Measurements from ENCODE around the gene RAB11FIP4. TPM values are rescaled to one million over a fixed set of nuclear protein-coding genes. Genes with fewer than 3 reads are reported as not detected.

Gene RAB11FIP4
- total and polyA plus RNA-seq, 2 of the 13 experiments (the other 11 are each of a cell fraction or from before 2014, with no cell fraction given), result 28.0 to 89.3 TPM

DNA sequence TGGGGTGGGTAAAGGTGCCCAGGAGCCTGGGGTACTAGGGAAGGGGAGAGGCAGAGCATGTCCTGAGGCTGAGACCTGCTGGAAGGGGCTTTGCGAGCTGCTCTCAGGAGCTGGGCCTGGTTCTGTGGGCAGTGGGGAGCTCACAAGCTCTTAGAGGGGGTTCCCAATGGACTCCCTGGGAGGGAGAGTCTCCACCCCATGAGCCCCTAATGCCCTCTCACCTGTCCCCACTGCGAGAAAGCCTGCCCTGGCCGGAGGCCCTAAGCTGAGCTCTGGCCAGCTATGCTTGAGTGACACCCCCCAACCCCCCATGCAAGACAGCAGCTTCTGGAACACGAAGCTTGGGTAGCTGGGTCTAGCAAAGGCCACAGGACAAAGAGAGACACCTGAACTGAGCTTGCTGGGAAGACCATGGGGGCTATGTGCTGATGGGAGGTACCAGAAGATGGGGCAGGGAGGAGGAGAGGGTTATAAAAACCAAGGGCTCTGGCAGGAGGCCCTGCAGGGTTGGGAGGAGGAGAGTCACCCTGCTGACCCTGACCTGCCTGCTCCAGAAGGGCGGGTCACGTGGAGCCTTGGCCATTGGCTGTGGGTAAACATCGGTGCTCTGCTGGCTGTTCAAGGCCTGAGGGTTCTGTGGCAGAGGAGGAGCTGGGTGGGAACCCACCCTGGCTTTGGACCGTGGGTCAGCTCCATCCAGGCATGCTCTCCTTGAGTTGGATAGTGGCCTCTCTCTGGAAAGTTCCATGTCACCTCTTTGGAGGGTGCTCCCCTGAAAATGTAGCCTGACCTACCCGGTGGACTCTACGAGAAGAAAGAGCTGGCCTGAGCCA is 106.7 kb downstream of the RAB11FIP4 start (continued):
- TF ChIP-seq MED1 (CRISPR knock-in tag; IDR thresholded peaks at IDR 0.05) (peak; percentile 87), THAP9 (CRISPR knock-in tag; IDR thresholded peaks at IDR 0.05; ENCODE audit: borderline replicate concordance) (peak; percentile 24; the same call in 1 of the 2 replicates), GABPA (IDR thresholded peaks at IDR 0.05; ENCODE audit: low read depth, low read length) (no peak), GABPA (CRISPR knock-in tag; IDR thresholded peaks at IDR 0.05; ENCODE audit: low read depth) (no peak), NR1H2 (CRISPR knock-in tag; IDR thresholded peaks at IDR 0.05; ENCODE audit: borderline replicate concordance, low read depth) (no peak), ZMAT3 (CRISPR knock-in tag; conservative IDR thresholded peaks at IDR 0.05) (0 out of 2 replicates have a peak, but pooled peaks have one; percentile 44), HINFP (CRISPR knock-in tag; IDR thresholded peaks at IDR 0.05; ENCODE audit: low read depth) (0 out of 2 replicates have a peak, but pooled peaks have one; percentile 41), MYC (CRISPR knock-in tag; IDR thresholded peaks at IDR 0.05; ENCODE audit: borderline replicate concordance) (peak; percentile 69; the same call in 1 of the 2 replicates), GABPB1 (CRISPR knock-in tag; IDR thresholded peaks at IDR 0.05) (peak; percentile 45), TFDP2 (CRISPR knock-in tag; IDR thresholded peaks at IDR 0.05) (peak; percentile 55; the same call in 1 of the 2 replicates), BORCS8-MEF2B (CRISPR knock-in tag; IDR thresholded peaks at IDR 0.05) (peak; percentile 70), FOXK1 (CRISPR knock-in tag; IDR thresholded peaks at IDR 0.05; ENCODE audit: borderline replicate concordance, low read depth) (peak; percentile 70; the same call in 1 of the 2 replicates), SMAD3 (CRISPR knock-in tag; IDR thresholded peaks at IDR 0.05) (0 out of 2 replicates have a peak, but pooled peaks have one; percentile 43), ZNF274 (CRISPR knock-in tag; IDR thresholded peaks at IDR 0.05) (peak; percentile 75), HOXA5 (CRISPR knock-in tag; IDR thresholded peaks at IDR 0.05) (no peak), MAFK (conservative IDR thresholded peaks at IDR 0.05 in 1 of 2, IDR thresholded peaks at IDR 0.05 in 1 of 2; ENCODE audit: low read length in 2 of 2) (no peak), HNF4A (CRISPR knock-in tag; IDR thresholded peaks at IDR 0.05) (peak; percentile 77), ZSCAN5A (CRISPR knock-in tag; IDR thresholded peaks at IDR 0.05; ENCODE audit: borderline replicate concordance) (no peak; the same call in 1 of the 2 replicates), ZNF292 (CRISPR knock-in tag; IDR thresholded peaks at IDR 0.05; ENCODE audit: borderline replicate concordance, low read depth) (peak; percentile 81; the same call in 1 of the 2 replicates)
- TF ChIP-seq, protein P1, sequence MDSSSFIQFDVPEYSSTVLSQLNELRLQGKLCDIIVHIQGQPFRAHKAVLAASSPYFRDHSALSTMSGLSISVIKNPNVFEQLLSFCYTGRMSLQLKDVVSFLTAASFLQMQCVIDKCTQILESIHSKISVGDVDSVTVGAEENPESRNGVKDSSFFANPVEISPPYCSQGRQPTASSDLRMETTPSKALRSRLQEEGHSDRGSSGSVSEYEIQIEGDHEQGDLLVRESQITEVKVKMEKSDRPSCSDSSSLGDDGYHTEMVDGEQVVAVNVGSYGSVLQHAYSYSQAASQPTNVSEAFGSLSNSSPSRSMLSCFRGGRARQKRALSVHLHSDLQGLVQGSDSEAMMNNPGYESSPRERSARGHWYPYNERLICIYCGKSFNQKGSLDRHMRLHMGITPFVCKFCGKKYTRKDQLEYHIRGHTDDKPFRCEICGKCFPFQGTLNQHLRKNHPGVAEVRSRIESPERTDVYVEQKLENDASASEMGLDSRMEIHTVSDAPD (CRISPR knock-in tag; IDR thresholded peaks at IDR 0.05), result no peak

Data from HepG2 (cell line).